Measurements from ENCODE around the gene CDCA7L. TPM values are rescaled to one million over a fixed set of nuclear protein-coding genes. Genes with fewer than 3 reads are reported as not detected.

CDCA7L gene
- total RNA-seq, 2 donors from 2014 or later: 39.5 to 41.1 TPM

GRCh38 chr7:21948364-21948763 is 2.7 kb upstream of the CDCA7L start:
- no peak for TF ChIP-seq CTCF (conservative IDR thresholded peaks at IDR 0.05)
- Histone ChIP-seq H3K9me3 (ENCODE audit: control insufficient read depth, low read length) (no peaks in the 10 kb centered on the region), H3K27me3 (ENCODE audit: control insufficient read depth, insufficient read depth, low read length, poor library complexity, severe bottlenecking) (peaks cover 38% of the 10 kb centered on the region), H3K4me3 (ENCODE audit: low read length) (peak overlapping the region; percentile 42), H3K4me1 (ENCODE audit: control insufficient read depth, insufficient read depth, low read length) (peaks cover 9% of the 10 kb centered on the region), H3K36me3 (ENCODE audit: control insufficient read depth, insufficient read depth, low read length) (no peaks in the 10 kb centered on the region), H3K27ac (ENCODE audit: low read depth, low read length) (no peak overlapping the region), H3K9ac (ENCODE audit: extremely low read depth, low read length, poor library complexity, severe bottlenecking) (no peak overlapping the region)
- no peak for DNase-seq
- 67 to 70% methylated on average over 2 of the region's 2 CpGs for whole genome bisulfite sequencing, 2 experiments (ENCODE audit: insufficient coverage in 1 of 2, insufficient read length in 1 of 2)
- no peak overlapping the region for H3K27ac Mint-ChIP-seq
- no peak overlapping the region for H3K4me3 Mint-ChIP-seq
- H3K36me3 Mint-ChIP-seq (ENCODE audit: low read depth): no peaks in the 10 kb centered on the region
- no peaks in the 10 kb centered on the region for H3K9me3 Mint-ChIP-seq
- peaks cover 43% of the 10 kb centered on the region for H3K27me3 Mint-ChIP-seq (ENCODE audit: insufficient read depth)
- H3K4me1 Mint-ChIP-seq: peaks cover 43% of the 10 kb centered on the region

- H3K4me1 ChIP-seq (ENCODE audit: control insufficient read depth, insufficient read depth, low read length): peaks cover 13% of the 10 kb centered on the region
- no peaks in the 10 kb centered on the region for H3K36me3 ChIP-seq (ENCODE audit: control insufficient read depth, insufficient read depth, low read length)
- DNase-seq: no peak
- Mint-ChIP-seq H3K4me1 (peaks cover 48% of the 10 kb centered on the region), H3K4me3 (no peak overlapping the region), H3K36me3 (ENCODE audit: low read depth) (no peaks in the 10 kb centered on the region), H3K27me3 (ENCODE audit: insufficient read depth) (peaks cover 47% of the 10 kb centered on the region), H3K27ac (no peak overlapping the region), H3K9me3 (no peaks in the 10 kb centered on the region)
- no peak overlapping the region for H3K27ac ChIP-seq (ENCODE audit: low read depth, low read length)
- TF ChIP-seq CTCF (conservative IDR thresholded peaks at IDR 0.05): no peak
- H3K9ac ChIP-seq (ENCODE audit: extremely low read depth, low read length, poor library complexity, severe bottlenecking): no peak overlapping the region
- 90 to 100% methylated on average over 2 of the region's 2 CpGs for WGBS, 2 experiments (ENCODE audit: insufficient coverage in 1 of 2, insufficient read length in 1 of 2)
- H3K27me3 ChIP-seq (ENCODE audit: control insufficient read depth, insufficient read depth, low read length, poor library complexity, severe bottlenecking): peaks cover 42% of the 10 kb centered on the region
- no peaks in the 10 kb centered on the region for H3K9me3 ChIP-seq (ENCODE audit: control insufficient read depth, low read length)
- peak overlapping the region; percentile 42 for H3K4me3 ChIP-seq (ENCODE audit: low read length)
These were observed 2.2 kb upstream of the CDCA7L start for GRCh38 chr7:21947946-21948345.

GRCh38 chr7:21947056-21947455 is 1.4 kb upstream of the CDCA7L start:
- H3K4me3 Mint-ChIP-seq: no peak overlapping the region

More at GRCh38 chr7:21947056-21947455, 1.4 kb upstream of the CDCA7L start:
- no peaks in the 10 kb centered on the region for H3K36me3 Mint-ChIP-seq (ENCODE audit: low read depth)
- peaks cover 56% of the 10 kb centered on the region for H3K4me1 Mint-ChIP-seq
- Histone ChIP-seq H3K9ac (ENCODE audit: extremely low read depth, low read length, poor library complexity, severe bottlenecking) (no peak overlapping the region), H3K4me1 (ENCODE audit: control insufficient read depth, insufficient read depth, low read length) (peaks cover 13% of the 10 kb centered on the region), H3K4me3 (ENCODE audit: low read length) (no peak overlapping the region), H3K27ac (ENCODE audit: low read depth, low read length) (no peak overlapping the region), H3K9me3 (ENCODE audit: control insufficient read depth, low read length) (no peaks in the 10 kb centered on the region), H3K36me3 (ENCODE audit: control insufficient read depth, insufficient read depth, low read length) (no peaks in the 10 kb centered on the region), H3K27me3 (ENCODE audit: control insufficient read depth, insufficient read depth, low read length, poor library complexity, severe bottlenecking) (peaks cover 46% of the 10 kb centered on the region)
- no peak overlapping the region for H3K27ac Mint-ChIP-seq
- TF ChIP-seq CTCF (conservative IDR thresholded peaks at IDR 0.05): no peak
- DNase-seq: no peak
- 90 to 98% methylated on average over 3 of the region's 3 CpGs for WGBS, 2 experiments (ENCODE audit: insufficient coverage in 1 of 2, insufficient read length in 1 of 2)
- peaks cover 51% of the 10 kb centered on the region for H3K27me3 Mint-ChIP-seq (ENCODE audit: insufficient read depth)
- no peaks in the 10 kb centered on the region for H3K9me3 Mint-ChIP-seq
